Activated CD8-positive, alpha-beta memory T cell treated with anti-CD3 and anti-CD28 coated beads for 48 hours (primary cell): Measurements from ENCODE around the gene CNNM3.
"Not testable (repeated sequence)": the region's sequence is repeated elsewhere in the genome, so short reads cannot be mapped to it uniquely, and the experiment has no call there.

Source experiments
- DNase-seq, 3 experiments: peaks; one replicate each; pipeline ENCODE4 v3.0.0-alpha.2; 2020; ENCODE audit warnings: low read depth in 2 of 3, low spot score in 2 of 3

The CNNM3 gene

DNA sequence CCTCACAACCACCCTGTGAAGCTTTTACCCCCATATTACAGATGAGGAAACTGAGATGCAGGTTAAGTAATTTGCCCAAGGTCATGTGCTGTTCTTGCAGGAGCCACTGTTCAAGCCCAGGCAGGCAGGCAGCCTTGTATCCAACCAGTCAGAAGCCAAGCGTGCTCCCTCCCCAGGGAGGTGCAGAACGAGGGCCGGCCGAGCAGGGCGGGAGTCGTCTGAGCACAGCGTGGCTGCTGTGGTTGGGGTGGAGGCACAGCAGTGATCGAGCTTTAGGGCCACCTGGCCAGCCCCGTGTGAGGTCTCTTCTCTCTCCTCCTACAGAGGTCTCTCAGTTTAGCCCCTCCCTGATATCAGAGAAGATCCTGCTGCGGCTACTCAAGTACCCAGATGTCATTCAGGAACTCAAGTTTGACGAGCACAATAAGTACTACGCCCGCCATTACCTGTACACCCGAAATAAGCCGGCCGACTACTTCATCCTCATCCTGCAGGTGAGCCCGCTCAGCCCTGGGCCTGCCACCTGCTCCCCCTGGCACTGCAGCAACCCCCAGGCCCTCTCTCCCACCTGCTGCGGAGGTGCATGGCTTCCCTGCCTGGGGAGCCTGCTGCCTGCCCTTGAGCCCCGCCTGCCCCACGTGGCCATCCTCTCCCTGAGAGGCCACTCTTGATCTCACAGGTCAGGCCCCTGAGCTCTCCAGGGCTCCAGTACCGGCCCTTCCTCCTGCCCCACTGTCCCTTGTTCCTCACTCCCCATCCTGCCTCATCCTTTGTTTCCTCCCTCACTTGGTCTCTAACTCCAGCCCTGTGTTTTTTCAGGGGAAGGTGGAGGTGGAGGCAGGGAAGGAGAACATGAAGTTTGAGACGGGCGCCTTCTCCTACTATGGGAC, 17.1 kb upstream of the CNNM3 start:
- no peak for DNase-seq

DNA sequence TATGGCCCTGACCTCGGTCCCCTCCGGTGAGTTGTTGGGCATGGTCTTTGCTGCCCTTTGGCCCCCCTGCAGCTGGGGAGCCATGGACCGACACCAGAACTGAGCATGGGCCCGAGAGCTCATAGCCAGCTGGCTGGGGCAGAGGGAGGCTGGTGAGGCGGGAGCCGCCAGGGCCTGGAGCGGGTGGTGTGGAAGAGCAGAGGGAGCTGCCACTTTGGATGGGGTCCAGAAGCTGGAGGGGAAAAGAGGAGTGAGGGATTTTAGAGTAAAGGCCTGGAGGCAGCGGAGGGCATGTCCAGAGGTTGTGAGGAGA, 16.5 kb upstream of the CNNM3 start:
- no peak for DNase-seq

DNA sequence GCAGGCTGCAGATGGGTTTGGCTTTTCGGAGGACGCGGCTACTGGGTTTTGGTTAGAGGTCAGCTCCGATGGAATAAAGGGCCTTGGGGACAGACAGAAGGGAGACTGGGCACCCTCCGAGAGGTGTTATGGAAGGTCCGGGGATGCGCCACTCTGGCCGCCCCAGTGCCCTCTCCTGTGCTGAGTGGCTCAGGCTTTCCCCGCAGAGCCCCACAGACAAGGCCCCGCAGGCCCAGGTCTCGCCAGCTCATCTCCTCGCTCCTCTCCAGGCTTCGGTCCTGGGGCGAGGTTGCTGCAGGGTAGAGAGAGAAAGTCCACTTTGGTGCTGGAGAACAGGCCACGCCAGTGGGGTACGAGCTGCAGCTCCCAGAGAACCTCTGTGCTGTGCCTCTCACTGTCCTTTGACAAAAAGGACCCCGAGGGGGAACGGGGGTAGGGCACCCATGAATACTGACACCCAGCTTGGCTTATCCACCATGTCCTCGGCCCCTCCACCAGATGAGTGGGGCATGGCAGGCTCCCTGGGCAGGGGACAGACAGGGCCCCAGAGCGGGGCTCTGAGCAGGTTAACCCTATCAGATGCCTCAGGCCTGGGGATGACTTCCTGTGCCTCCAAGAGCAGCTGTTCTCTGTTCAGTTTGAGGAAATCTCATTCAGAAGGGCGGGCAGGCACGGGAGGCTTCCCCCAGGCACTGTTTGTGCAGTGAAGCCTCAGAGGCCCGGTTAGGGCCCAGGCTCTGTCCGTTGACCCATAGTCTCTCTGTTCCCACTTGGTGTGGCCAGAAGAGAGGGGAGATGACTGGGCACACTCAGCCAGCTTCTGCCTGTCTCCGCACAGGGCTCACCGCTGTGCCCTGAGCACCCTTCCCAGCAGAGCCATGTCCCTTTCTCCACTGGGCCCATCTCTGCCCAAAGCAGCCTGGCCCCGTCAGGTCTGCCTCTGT, 15.7 kb upstream of the CNNM3 start:
- no peak for DNase-seq

- peak; percentile 27 to 46 (median 41) for DNase-seq
Measured at GRCh38 chr2:96801005-96801785, 14.9 kb upstream of the CNNM3 start.

DNA sequence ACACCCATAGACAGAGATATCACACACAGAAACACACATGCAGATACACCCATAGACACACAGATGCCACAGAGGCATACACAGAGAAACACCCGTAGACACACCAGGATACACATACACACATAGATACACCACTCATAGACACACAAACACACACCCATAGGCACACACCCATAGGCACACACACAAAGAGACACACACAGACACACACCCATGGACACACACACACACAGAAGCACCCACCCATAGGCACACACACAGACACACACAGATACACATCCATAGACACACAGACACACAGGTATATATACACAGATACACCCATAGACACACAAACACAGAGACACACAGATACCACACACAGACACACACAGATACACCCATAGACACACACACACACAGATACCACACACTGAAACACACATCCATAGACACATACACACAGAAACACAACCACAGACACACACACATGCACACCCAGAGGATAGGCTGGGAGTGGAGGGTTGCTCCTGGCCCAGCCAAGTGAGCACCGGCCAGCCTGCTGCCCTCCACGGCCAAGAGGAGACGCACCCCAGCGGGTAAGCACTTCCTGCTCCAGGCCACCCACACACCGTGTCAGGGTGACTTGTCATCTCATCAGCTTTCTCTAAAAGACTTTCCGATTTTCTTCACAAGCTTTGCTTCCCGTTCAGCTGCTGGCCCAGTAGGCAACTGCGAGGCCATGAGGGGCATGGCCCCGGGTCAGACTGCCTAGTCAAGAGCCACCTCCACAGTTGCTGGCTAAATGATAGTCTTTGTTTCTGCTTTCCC, 14.1 kb upstream of the CNNM3 start:
- DNase-seq: no peak

GRCh38 chr2:96802721-96803120, 13.3 kb upstream of the CNNM3 start:
- DNase-seq: no peak

- DNase-seq: no peak
Measured at GRCh38 chr2:96804986-96805385, 11.1 kb upstream of the CNNM3 start.

- not testable (repeated sequence) for DNase-seq
Measured at GRCh38 chr2:96805946-96806345, 10.1 kb upstream of the CNNM3 start.

GRCh38 chr2:96806468-96807126, 9.5 kb upstream of the CNNM3 start:
- DNase-seq: no peak

- no peak for DNase-seq
Measured at GRCh38 chr2:96807127-96807471, 9.0 kb upstream of the CNNM3 start.

GRCh38 chr2:96808176-96808837, 7.8 kb upstream of the CNNM3 start:
- no peak for DNase-seq

- DNase-seq: no peak
Measured at GRCh38 chr2:96809216-96809882, 6.7 kb upstream of the CNNM3 start.

- DNase-seq: no peak
Measured at GRCh38 chr2:96809951-96810782, 5.9 kb upstream of the CNNM3 start.

- DNase-seq: no peak
Measured at GRCh38 chr2:96810783-96811192, 5.3 kb upstream of the CNNM3 start.

DNA sequence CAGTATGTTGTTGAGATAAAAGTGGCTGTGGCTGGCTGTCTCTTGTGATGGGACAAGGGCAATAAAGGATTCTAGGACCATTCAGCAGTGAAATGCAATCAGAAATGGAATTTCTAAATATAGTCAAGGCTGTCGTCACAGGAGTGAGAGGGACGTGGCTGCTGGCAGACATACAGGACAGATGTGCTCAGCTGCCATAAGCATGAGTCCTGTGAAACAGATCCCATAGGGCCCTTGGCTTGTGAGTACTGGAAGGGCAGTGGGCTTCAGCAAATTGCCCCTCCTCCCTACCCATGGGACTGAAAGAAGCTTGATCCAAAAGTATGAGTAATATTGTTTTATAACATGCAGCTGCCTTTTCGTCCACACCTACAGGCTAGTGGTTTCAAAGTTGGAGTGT, 4.2 kb upstream of the CNNM3 start:
- DNase-seq: no peak

GRCh38 chr2:96813656-96814055, 2.4 kb upstream of the CNNM3 start:
- no peak for DNase-seq

GRCh38 chr2:96815326-96816126, 542 bp upstream of the CNNM3 start:
- DNase-seq: no peak
